Activated T-cell treated with anti-CD3 and anti-CD28 coated beads, Interleukin-2, amount 50 U/mL, for 1 hour (primary cell): ENCODE results near the gene SMIM11.
"Not testable (repeated sequence)": the region's sequence is repeated elsewhere in the genome, so short reads cannot be mapped to it uniquely, and the experiment has no call there.

Experiments
- DNase-seq: peaks from one replicate; pipeline ENCODE4 v3.0.0-alpha.2; 2020

Gene SMIM11

GRCh38 chr21:34427339-34427738 lies 52.0 kb downstream of the SMIM11 start:
- DNase-seq: not testable (repeated sequence)

DNA sequence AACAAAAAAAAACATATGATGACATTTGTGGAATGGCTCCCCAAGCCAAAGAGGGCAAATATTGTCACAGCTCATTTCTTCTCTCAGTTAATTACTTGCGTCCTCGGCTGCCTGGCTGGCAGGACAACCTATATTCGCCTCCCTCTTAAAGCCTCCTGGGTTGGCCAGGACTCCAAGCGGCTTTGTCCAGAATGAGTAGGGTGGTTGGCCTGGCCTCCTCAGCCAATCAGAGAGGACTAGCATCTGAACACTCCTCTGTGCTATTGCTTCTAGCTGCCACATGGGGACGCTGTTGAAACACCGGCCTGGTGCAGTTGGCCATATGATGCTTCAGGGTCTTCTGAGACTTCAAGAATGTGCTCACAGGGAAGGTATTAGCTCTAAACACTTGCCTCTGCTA lies 53.1 kb downstream of the SMIM11 start:
- DNase-seq: not testable (repeated sequence)

- DNase-seq: not testable (repeated sequence)
Observed at GRCh38 chr21:34429710-34430109, 54.4 kb downstream of the SMIM11 start.
